Uterus (tissue), 2 donors: ENCODE measurements around the gene FGR.

Experiments used
- POLR2A ChIP-seq, 2 donors: fragments of 450-650 bp; IDR thresholded peaks; one replicate each; pipeline ENCODE4 v1.6.1; 2016; ENCODE audit warnings: antibody characterized with exemption in 2 of 2, mild to moderate bottlenecking in 1 of 2, moderate library complexity in 1 of 2
- TF ChIP-seq, protein P1 (sequence below), 4 experiments: fragments of 200-600 bp in 2 of 4; fragments of 450-650 bp in 2 of 4; sonication (generic) in 2 of 4; IDR thresholded peaks; one replicate each; pipeline ENCODE4 v1.5.1; 2016 to 2019; ENCODE audit warnings: antibody characterized with exemption in 4 of 4, mild to moderate bottlenecking in 2 of 4, moderate library complexity in 1 of 4

DNA sequence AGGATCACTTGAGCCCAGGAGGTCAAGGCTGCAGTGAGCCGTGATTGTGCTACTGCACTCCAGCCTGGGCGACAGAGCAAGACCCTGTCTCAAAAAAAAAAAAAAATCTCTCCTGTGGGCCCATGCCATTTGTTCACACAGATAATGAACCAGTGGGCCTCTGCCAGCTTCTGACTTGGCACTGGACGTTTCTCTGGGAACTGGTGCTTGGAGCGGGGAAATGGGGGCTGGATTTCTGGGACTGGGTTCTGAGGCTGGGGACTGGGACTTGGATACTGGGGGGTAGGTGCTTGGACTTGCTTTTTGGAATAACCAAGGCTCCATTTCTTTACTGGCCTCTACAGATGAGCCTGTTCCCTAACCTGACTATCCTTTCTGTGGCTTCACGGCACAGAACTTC lies 27.3 kb upstream of the FGR start:
- TF ChIP-seq POLR2A (IDR thresholded peaks at IDR 0.05): no peak
- TF ChIP-seq, protein P1, sequence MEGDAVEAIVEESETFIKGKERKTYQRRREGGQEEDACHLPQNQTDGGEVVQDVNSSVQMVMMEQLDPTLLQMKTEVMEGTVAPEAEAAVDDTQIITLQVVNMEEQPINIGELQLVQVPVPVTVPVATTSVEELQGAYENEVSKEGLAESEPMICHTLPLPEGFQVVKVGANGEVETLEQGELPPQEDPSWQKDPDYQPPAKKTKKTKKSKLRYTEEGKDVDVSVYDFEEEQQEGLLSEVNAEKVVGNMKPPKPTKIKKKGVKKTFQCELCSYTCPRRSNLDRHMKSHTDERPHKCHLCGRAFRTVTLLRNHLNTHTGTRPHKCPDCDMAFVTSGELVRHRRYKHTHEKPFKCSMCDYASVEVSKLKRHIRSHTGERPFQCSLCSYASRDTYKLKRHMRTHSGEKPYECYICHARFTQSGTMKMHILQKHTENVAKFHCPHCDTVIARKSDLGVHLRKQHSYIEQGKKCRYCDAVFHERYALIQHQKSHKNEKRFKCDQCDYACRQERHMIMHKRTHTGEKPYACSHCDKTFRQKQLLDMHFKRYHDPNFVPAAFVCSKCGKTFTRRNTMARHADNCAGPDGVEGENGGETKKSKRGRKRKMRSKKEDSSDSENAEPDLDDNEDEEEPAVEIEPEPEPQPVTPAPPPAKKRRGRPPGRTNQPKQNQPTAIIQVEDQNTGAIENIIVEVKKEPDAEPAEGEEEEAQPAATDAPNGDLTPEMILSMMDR (IDR thresholded peaks at IDR 0.05): no peak
